ENCODE results near the gene BCL6.

GRCh38 chr3:187718802-187719201 lies 26.5 kb downstream of the BCL6 start:
- TF ChIP-seq POLR2A (IDR thresholded peaks at IDR 0.05), result no peak
- no peak for TF ChIP-seq CTCF (IDR thresholded peaks at IDR 0.05)

Data from lower leg skin (tissue), 3 donors.